Measurements from ENCODE around the gene YBEY. TPM values are rescaled to one million over a fixed set of nuclear protein-coding genes. Genes with fewer than 3 reads are reported as not detected.
"Not testable (repeated sequence)": the region's sequence is repeated elsewhere in the genome, so short reads cannot be mapped to it uniquely, and the experiment has no call there.

Gene YBEY
- 10 to 100 TPM in 1 of 2 donors, 1 to 10 TPM in 1; 9.1 to 10.4 TPM for total RNA-seq

GRCh38 chr21:46285761-46286647 is at the start of gene YBEY:
TSS of gene YBEY (plus strand) at chr21:46286342. CDS start at chr21:46286914, 572 bp downstream.
- no peaks in the 10 kb centered on the region for H3K9me3 Mint-ChIP-seq
- peaks cover 20 to 26% of the 10 kb centered on the region in 2 donors for H3K36me3 Mint-ChIP-seq
- DNase-seq (ENCODE audit: low spot score in 2 of 2) = peak; percentile 87 to 89
- peak within 1 kb of the TSS; percentile 86 to 99 for H3K27ac Mint-ChIP-seq
- ATAC-seq = peak; percentile 92 to 97

- no peak overlapping the region for H3K27ac Mint-ChIP-seq
- H3K9me3 Mint-ChIP-seq = no peaks in the 10 kb centered on the region
- no peak for ATAC-seq
- DNase-seq (ENCODE audit: low spot score in 2 of 2) = no peak
- H3K36me3 Mint-ChIP-seq = peaks cover 10 to 34% of the 10 kb centered on the region in 2 donors
Observed at GRCh38 chr21:46237474-46237873, 48.7 kb upstream of the YBEY start.

DNA sequence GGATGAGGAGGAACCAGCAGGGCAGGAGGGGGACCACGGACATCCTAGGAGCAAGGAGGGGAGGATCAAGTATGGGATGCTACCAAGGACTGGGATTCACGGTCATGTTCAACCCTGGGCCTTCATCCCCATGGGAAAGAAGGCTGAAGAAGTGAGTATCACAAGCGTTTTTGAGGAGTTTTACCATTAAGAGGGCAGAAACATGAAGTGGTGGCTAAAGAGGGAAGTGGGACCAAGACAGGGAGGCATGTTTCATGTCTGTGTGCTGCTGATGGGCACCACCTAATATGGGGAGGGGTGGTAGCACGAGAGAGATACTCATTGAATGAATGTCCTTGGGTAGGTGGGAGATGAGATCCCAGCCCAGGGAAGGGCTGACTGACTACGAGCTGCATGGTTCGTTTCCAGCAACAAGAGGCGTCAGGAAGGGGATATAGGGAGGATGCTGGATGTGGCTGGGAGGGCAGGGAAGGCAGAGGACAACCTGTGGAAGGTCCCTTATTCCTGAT is 46.3 kb upstream of the YBEY start:
- Mint-ChIP-seq H3K36me3 (peaks cover 7 to 27% of the 10 kb centered on the region in 2 donors), H3K9me3 (no peaks in the 10 kb centered on the region), H3K27ac (peak overlapping the region in 1 of 2 donors; percentile 70)
- ATAC-seq (no peak), DNase-seq (ENCODE audit: low spot score in 2 of 2) (no peak)

DNA sequence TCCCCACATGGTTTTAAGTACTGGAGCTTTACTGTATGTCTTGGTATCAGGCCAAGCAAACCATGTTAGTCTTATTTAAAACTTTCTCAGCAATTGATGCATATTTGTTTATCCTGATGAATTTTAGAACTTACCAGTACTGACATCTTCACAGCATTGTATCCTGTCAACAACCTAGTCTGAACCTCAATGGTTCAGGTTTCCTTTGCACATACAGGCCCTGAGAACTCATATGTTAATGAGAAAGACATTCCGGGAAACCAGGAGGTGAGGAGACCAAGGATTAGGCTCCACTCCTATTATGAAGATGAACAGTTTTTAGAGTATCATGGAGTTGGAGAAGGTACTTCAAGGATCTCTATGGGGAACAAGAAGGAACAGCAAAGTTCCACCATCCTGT is 44.6 kb upstream of the YBEY start:
- Mint-ChIP-seq H3K27ac (peak overlapping the region in 1 of 2 donors; percentile 63), H3K36me3 (peaks cover 11 to 25% of the 10 kb centered on the region in 2 donors)
- ATAC-seq; DNase-seq (ENCODE audit: low spot score in 2 of 2); H3K9me3 Mint-ChIP-seq: not testable (repeated sequence)

DNA sequence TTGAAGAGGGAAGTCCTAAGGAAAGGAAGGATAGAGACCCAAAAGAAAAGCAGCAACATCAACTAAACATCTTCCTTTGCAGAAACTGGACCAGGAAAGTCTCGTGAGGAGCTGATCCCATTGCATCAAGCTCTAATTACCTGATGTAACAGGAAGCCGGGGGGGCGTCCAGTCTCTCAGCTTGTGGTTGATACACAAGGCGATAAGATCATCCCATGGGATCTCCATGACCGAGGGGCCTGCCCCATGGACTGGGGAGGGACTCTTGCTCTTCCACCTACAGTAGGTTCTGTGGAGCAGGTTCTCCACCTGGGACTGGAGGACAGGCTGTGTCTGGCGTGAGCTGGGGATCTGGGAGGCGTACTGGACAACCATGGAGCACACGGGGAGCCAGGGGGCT is 42.8 kb upstream of the YBEY start:
- Mint-ChIP-seq H3K27ac (peak overlapping the region; percentile 23 to 91), H3K9me3 (no peaks in the 10 kb centered on the region), H3K36me3 (peaks cover 13 to 29% of the 10 kb centered on the region in 2 donors)
- no peak for DNase-seq (ENCODE audit: low spot score in 2 of 2)
- no peak for ATAC-seq

- DNase-seq (ENCODE audit: low spot score in 2 of 2) (no peak), ATAC-seq (peak; percentile 13 to 39)
- H3K9me3 Mint-ChIP-seq = no peaks in the 10 kb centered on the region
- peaks cover 13 to 29% of the 10 kb centered on the region in 2 donors for H3K36me3 Mint-ChIP-seq
- H3K27ac Mint-ChIP-seq = peak overlapping the region; percentile 22 to 30
Observed at GRCh38 chr21:46243960-46244361, 42.2 kb upstream of the YBEY start.

- ATAC-seq (no peak), DNase-seq (ENCODE audit: low spot score in 2 of 2) (no peak)
- H3K27ac Mint-ChIP-seq = peak overlapping the region in 1 of 2 donors; percentile 30
- H3K9me3 Mint-ChIP-seq = no peaks in the 10 kb centered on the region
- H3K36me3 Mint-ChIP-seq = peaks cover 14 to 29% of the 10 kb centered on the region in 2 donors
Observed at GRCh38 chr21:46244602-46245001, 41.5 kb upstream of the YBEY start.

- ATAC-seq (no peak), DNase-seq (ENCODE audit: low spot score in 2 of 2) (no peak)
- Mint-ChIP-seq H3K36me3 (peaks cover 18 to 25% of the 10 kb centered on the region in 2 donors), H3K9me3 (no peaks in the 10 kb centered on the region), H3K27ac (no peak overlapping the region)
Observed at GRCh38 chr21:46245213-46245915, 40.8 kb upstream of the YBEY start.

- DNase-seq (ENCODE audit: low spot score in 2 of 2) (no peak), ATAC-seq (no peak)
- peak overlapping the region in 1 of 2 donors; percentile 7 for H3K27ac Mint-ChIP-seq
- peaks cover 18 to 26% of the 10 kb centered on the region in 2 donors for H3K36me3 Mint-ChIP-seq
- no peaks in the 10 kb centered on the region for H3K9me3 Mint-ChIP-seq
Observed at GRCh38 chr21:46246345-46246744, 39.8 kb upstream of the YBEY start.

- no peak for DNase-seq (ENCODE audit: low spot score in 2 of 2)
- H3K9me3 Mint-ChIP-seq = no peaks in the 10 kb centered on the region
- H3K27ac Mint-ChIP-seq = no peak overlapping the region
- no peak for ATAC-seq
- H3K36me3 Mint-ChIP-seq = peaks cover 18 to 28% of the 10 kb centered on the region in 2 donors
Observed at GRCh38 chr21:46247699-46248421, 38.3 kb upstream of the YBEY start.

- DNase-seq (ENCODE audit: low spot score in 2 of 2) (no peak), ATAC-seq (no peak)
- Mint-ChIP-seq H3K36me3 (peaks cover 14 to 25% of the 10 kb centered on the region in 2 donors), H3K27ac (no peak overlapping the region), H3K9me3 (peaks cover 0 to under 1% of the 10 kb centered on the region in 2 donors)
Observed at GRCh38 chr21:46248422-46248782, 37.7 kb upstream of the YBEY start.

DNA sequence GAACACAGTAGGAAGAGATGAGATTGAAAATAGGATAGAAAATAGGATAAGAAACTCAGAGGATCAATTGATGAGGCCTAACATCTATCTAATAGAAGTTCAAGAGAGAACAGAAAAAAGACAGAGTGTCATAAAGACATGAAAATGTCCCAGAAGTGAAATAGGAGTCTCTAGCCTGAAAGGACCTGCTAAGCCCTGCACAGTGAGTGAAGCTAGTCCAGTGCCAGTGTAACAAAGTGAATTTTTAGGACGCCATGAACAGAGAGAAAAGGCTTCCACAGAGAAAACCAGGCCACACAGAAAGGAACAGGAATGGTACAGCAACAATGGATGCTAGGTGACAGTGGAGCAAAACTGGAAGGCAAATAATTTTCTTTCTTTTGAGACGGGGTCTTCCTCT is 37.3 kb upstream of the YBEY start:
- DNase-seq (ENCODE audit: low spot score in 2 of 2) = no peak
- H3K27ac Mint-ChIP-seq = peak overlapping the region in 1 of 2 donors; percentile 87
- H3K36me3 Mint-ChIP-seq = peaks cover 15 to 27% of the 10 kb centered on the region in 2 donors
- peaks cover 0 to 5% of the 10 kb centered on the region in 2 donors for H3K9me3 Mint-ChIP-seq
- no peak for ATAC-seq

DNA sequence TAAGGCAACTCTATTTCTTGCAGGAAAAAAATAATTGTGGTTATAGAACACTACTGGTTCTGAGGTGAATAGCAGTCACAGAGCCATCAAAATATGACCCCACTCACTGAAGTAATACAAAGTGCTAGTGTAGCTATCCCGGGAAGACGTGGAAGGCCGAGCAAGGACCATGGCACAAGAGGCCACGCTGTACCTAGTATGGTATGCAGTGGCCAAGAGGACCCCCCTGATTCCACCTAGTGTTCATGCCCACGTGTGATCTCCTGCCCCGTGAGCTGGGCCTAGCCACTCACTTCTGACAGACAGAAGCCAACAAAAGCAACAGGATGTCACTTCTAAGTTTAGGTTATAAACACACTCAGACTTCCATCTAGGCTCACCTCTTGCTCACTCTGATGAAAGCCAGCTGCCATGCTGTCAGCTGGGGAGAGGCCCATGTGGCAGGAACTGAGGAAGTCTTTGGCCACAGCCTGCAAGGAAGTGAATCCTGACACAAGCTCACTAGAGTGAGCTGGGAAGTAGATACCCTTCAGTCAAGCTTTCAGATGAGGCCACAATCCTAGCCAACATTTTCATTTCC is 35.9 kb upstream of the YBEY start:
- ATAC-seq (peak in 1 of 2 donors; percentile 49), DNase-seq (ENCODE audit: low spot score in 2 of 2) (no peak)
- peak overlapping the region; percentile 37 to 79 for H3K27ac Mint-ChIP-seq
- H3K36me3 Mint-ChIP-seq = peaks cover 29 to 41% of the 10 kb centered on the region in 2 donors
- H3K9me3 Mint-ChIP-seq = peaks cover 0 to 7% of the 10 kb centered on the region in 2 donors

DNA sequence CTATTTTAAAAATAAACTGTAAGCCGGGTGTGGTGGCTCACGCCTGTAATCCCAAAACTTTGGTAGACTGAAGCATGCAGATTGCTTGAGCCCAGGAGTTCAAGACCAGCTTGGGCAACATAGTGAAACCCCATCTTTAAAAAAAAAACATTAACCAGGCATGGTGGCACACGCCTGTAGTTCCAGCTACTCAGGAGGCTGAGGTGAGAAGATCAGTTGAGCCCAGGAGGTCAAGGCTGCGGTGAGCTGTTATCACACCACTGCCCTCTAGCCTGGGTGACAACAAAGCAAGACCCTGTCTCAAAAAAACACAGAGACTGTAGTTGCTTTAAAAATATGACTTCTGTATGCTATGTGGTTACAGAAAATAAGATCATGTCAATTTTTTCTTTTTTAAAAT is 33.3 kb upstream of the YBEY start:
- H3K9me3 Mint-ChIP-seq = peaks cover 0 to 7% of the 10 kb centered on the region in 2 donors
- ATAC-seq (no peak), DNase-seq (ENCODE audit: low spot score in 2 of 2) (no peak)
- H3K27ac Mint-ChIP-seq = peak overlapping the region in 1 of 2 donors; percentile 88
- peaks cover 22 to 42% of the 10 kb centered on the region in 2 donors for H3K36me3 Mint-ChIP-seq

DNA sequence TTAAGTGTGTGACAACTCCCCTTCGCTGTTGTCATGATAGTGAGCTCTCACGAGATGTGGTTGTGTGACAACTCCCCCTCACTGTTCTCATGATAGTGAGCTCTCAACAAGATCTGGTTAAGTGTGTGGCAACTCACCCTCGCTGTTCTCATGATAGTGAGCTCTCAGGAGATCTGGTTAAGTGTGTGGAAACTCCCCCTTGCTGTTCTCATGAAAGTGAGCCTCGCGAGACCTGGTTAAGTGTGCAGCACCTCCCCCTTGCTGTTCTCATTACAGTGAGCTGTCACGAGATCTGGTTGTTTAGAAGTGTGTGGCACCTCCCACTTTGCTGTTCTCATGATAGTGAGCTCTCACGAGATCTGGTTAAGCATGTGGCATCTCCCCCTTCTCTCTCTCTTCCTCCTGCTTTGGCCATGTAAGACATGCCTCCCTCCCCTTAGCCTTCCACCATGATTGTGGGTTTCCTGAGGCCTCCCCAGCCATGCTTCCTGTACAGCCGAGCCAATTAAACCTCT is 32.5 kb upstream of the YBEY start:
- H3K36me3 Mint-ChIP-seq = peaks cover 22 to 42% of the 10 kb centered on the region in 2 donors
- ATAC-seq (peak; percentile 88 to 91), DNase-seq (ENCODE audit: low spot score in 2 of 2) (peak in 1 of 2 donors; percentile 30)
- H3K27ac Mint-ChIP-seq = peak overlapping the region; percentile 87 to 88
- peaks cover 0 to 7% of the 10 kb centered on the region in 2 donors for H3K9me3 Mint-ChIP-seq

All from activated naive CD4-positive, alpha-beta T cell treated with anti-CD3 and anti-CD28 coated beads, Interleukin-2, amount 50 U/mL, for 72 hours (primary cell).